VCaP (cell line): Measurements from ENCODE around the gene P3R3URF.
A peak's percentile ranks its signal among the peaks of the same experiment; 100 is the strongest.

Experiments used
- H3K27ac ChIP-seq: fragments of 450-650 bp; 2 replicates; pipeline ENCODE4 v1.5.1; 2017
- TF ChIP-seq, protein P1 (sequence below): fragments of 450-650 bp; conservative IDR thresholded peaks from 2 replicates; pipeline ENCODE4 v1.5.1; 2017; ENCODE audit warnings: mild to moderate bottlenecking, moderate library complexity

P3R3URF gene

DNA sequence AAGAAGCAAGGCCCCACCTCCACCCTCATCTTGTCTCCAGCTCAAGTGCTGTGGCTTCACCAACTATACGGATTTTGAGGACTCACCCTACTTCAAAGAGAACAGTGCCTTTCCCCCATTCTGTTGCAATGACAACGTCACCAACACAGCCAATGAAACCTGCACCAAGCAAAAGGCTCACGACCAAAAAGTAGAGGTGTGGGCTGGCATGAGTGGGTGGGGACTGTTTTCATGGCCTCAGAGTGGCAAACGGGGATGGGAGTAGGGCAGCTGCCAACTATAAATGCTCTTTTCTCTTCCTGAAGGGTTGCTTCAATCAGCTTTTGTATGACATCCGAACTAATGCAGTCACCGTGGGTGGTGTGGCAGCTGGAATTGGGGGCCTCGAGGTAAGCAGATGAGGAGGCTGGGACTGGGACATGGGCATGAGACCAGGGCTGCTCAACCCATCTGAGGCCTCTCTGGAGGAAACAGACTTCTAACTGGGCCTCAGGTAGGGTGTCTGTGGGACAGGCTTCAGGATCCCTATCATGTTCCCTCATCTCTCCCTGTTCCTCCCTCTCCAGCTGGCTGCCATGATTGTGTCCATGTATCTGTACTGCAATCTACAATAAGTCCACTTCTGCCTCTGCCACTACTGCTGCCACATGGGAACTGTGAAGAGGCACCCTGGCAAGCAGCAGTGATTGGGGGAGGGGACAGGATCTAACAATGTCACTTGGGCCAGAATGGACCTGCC is 8.8 kb upstream of the P3R3URF start:
- TF ChIP-seq, protein P1, sequence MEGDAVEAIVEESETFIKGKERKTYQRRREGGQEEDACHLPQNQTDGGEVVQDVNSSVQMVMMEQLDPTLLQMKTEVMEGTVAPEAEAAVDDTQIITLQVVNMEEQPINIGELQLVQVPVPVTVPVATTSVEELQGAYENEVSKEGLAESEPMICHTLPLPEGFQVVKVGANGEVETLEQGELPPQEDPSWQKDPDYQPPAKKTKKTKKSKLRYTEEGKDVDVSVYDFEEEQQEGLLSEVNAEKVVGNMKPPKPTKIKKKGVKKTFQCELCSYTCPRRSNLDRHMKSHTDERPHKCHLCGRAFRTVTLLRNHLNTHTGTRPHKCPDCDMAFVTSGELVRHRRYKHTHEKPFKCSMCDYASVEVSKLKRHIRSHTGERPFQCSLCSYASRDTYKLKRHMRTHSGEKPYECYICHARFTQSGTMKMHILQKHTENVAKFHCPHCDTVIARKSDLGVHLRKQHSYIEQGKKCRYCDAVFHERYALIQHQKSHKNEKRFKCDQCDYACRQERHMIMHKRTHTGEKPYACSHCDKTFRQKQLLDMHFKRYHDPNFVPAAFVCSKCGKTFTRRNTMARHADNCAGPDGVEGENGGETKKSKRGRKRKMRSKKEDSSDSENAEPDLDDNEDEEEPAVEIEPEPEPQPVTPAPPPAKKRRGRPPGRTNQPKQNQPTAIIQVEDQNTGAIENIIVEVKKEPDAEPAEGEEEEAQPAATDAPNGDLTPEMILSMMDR: no peak
- H3K27ac ChIP-seq: peak overlapping the region; percentile 98

DNA sequence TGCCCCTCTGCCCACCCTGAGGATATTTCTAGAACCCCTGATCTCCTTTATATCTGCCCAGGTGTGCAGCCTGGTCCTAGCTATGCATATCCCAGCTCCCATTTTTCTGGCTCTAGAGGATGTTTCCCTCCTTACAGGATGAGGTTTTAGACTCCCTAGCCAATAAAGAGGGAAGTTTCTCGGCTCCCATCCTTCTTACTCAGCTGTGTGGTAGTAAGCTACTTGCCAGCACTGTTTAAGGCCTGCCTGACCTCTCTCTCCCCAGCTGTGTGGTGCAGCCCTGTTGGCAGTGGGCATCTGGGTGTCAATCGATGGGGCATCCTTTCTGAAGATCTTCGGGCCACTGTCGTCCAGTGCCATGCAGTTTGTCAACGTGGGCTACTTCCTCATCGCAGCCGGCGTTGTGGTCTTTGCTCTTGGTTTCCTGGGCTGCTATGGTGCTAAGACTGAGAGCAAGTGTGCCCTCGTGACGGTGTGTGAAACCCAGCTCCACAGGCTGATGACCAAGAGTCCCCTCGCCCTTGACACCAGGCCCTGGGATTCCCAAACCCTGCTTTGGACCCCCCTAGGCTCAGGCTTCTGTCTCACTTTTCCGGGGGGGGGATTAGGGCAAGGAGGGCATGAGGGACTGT is 7.8 kb upstream of the P3R3URF start:
- TF ChIP-seq, protein P1: no peak
- H3K27ac ChIP-seq: peak overlapping the region; percentile 98

DNA sequence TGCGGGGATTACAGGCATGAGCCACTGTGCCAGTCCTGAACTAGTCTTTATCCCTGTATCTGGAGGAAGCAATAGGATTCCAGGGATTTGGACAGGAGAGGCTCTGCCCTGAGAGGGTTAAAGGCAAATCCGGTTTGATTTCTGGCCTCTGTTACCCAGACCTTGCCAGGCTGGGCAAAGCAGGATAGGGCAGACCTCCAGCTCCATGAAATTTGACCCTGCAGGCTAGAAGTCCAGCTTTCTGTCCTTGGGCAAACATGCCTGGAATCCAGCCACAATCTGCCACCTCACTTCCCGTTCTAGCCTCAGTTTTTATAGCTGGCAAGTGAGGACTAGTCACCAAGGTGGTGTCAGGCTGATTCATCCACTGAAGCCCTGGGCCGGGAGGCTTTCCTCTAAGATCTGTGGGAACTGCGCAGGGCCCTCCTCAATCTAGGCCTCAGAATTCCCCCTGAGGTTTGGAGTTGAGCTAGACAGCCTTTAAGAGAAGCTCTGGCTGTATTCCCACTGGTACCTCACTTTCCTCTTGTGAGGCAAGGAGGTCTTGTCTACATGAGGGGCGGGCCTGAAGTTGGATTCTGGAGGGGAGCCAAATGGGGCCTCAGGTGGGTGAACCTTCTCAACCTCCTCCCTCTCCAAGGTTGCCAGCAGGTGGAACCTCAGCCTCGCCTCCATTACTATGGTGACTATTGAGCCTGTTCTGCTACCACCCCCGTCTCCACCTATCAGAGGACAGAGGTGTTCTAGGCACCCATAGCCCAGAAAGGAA is 7.0 kb upstream of the P3R3URF start:
- H3K27ac ChIP-seq: peak overlapping the region; percentile 98

DNA sequence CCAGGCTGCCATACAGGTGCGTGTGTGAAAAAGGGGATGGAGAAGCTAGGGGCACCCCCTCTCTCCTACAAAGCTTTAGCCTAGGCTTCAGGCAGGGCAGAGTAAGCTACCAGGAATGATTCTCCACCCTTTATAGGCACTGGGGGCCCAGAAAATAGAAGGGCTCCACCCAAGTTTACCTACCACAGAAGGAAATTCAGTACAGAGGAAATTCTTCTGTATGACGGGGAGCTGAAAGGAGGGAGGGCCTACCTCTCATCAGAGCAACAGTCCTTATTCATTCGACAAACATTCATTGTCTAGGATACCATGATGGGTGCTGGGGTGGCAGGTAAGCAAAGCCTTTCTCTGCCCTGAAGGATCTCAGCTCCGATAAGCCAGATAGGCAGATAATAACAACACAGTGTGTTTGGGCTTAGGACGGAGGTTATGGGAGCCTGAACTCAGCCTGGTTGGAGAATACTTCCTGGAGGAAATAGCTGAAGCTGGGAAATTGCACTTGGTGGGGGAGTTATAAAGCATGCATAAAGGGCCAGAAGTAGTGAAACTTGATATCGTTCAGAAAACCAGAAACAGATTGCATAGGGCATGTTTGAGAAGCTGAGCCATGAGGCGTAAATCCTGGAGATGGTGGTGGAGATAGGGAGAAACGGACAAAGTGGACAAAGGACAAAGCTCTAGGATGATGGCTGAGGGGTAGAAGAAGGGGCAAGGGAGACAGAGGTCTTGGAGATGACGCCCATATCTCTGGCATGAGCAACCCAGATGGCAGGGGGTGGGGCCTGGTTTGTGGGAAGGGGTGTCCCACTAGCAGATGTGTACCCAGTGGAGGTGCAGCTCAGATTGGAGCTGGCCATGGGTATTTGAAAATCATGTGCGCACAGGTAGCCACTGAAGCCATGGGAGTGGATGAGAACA is 5.3 kb upstream of the P3R3URF start:
- H3K27ac ChIP-seq: peak overlapping the region; percentile 98
- TF ChIP-seq, protein P1: no peak

More for the DNA sequence above, 7.0 kb upstream of the P3R3URF start:
- TF ChIP-seq, protein P1: no peak

GRCh38 chr1:46180082-46180616 is 3.9 kb upstream of the P3R3URF start:
- H3K27ac ChIP-seq: peak overlapping the region; percentile 98
- TF ChIP-seq, protein P1: no peak

DNA sequence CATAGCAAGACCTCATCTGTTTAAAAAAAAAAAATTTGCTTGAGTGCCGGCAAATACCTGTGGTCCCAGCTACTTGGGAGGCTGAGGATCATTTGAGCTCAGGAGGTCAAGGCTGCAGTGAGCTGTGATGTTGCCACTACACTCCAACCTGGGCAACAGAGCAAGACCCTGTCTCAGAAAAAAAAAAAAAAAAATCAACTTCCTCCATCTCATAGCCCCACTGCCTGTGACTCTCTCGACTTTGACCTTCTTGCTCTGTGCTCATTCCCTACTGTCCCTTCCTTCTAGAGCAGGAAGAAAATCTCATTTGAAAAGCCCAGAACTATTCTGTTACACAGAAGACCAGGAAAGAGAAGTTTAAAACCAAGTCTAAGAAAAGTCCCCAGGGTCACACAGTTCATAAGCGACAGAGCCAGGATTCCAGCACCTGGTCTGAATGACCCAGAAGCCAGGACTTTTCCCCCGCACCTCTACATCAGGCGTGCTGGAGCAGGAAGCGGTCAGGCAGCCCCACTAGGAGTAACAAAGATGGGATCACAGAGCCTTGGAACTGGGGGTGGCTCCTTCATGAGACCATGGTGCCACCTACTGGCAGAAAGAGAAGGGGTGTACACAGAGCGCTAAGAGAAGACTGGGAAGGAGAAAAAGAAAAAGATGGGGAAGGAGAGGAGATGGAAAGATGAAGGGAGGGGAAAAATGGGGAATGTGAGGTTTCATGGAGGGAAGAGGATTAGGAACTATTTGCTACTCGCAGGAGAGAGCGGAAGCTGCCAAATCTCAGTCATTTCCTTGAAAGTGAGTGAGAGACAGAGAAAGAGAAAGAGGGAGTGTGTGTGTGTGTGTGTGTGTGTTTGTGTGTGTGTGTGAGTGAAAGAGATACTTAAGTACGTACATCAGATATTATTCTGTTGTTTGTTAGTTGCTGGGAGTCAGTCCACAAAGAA is 3.1 kb upstream of the P3R3URF start:
- TF ChIP-seq, protein P1: peak; percentile 93
- H3K27ac ChIP-seq: peak overlapping the region; percentile 98
